NCI-H1694 (cell line): ENCODE data around the gene CNNM4.
"Not testable (repeated sequence)": the region's sequence is repeated elsewhere in the genome, so short reads cannot be mapped to it uniquely, and the experiment has no call there.

Experiments
- DNase-seq: peaks from one replicate; lab custom pipeline; 2025; lab: John Stamatoyannopoulos, UW

The CNNM4 gene

DNA sequence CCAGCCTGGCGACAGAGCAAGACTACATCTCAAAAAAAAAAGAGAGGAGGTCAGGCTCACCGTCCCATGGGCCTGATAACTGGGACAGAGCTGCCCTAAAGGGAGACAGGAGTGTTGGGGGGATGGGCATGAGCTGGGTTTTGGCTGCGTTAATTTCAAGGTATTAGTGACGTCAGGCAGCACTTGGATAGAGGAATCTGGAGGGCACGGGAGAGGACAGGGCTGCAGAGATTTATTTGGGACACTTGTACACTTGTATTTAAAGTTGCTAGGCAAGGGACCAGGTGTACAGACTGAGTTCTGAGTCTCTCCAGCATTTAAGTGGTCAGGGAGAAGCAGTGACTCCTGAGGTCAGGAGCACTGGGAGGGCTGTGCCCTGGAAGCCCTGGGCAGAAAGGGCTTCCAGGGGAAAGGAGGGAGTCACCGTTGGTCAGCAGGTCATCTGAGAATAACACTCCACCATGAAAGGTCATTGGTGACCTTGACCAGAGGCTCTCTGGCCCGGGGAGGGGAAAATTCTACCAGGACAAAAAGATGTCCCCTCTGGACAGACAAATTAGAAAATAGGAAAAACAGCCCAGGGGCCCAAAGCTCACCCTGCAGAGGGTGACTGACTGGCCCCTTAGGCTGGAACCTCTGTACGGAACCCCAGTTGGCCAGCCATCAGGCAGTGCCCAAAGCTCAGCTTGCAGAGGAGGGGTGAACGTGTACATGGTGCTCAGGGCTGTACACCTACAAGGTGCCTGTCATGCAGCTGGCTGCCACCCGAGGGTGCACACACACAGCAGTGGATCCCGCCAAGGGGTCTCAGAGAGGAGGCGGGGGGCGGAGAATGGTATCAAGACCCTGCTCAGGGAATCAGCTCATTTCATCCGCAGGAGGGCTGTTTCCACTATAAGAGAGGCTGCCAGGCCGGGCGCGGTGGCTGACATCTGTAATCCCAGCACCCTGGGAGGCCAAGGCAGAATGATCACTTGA, 32.4 kb downstream of the CNNM4 start:
- DNase-seq = no peak

DNA sequence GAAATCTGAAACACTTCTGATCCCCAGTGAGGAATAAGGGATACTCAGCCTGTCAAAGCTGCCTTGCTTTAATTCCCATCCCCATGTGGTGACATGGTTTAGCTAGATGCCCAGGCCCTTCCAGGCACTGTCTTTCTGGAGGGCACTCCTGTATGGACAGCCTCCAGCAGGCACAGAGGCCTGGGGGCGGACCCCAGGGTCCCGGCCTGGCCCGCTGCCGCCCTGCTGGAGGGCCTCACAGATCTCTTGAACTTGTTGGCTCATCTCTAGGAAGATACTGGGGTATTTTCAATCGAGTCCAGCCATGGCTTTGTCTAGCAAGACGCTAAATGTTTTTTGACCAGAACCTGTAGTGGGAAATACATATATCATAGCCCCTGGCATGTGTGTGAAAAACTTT, 34.4 kb downstream of the CNNM4 start:
- no peak for DNase-seq

DNA sequence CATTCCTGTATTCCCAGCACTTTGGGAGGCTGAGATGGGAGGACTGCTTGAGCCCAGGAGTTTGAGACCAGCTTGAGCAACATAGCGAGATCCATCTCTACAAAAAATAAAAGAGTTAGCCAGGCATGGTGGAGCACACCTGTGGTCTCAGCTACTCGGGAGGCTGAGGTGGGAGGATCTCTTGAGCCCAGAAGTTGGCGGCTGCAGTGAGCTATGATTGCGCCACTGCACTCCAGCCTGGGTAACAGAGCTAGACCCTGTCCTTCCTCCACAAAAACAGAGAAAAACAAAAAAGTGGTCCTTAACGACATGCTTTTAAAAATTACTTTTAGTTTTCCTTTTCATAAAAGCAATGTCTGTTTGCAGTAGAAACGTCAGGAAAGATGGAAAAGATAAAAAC, 35.8 kb downstream of the CNNM4 start:
- DNase-seq = not testable (repeated sequence)

DNA sequence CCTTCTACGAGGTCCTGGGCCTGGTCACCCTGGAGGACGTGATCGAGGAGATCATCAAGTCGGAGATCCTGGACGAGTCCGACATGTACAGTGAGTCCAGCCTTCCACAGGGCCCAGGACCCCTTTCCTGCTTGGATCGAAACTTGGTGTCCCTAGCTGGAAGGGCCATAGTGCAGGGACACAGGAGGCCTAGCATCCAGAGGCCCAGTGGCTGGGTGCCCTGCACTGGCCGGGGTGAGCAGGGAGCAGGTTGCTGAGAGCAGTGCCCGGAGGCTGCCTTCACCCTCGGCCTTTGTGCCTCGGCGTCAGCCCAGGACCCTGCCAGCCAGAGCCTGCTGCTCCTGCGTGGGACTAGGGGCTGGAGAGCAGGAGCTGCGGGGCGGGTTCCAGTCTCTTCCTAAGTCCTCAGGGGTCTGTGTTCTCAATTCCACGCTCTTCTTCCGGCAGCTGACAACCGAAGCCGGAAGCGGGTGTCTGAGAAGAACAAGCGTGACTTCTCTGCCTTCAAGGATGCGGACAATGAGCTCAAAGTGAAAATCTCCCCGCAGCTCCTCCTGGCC, 36.4 kb downstream of the CNNM4 start:
- DNase-seq = no peak

DNA sequence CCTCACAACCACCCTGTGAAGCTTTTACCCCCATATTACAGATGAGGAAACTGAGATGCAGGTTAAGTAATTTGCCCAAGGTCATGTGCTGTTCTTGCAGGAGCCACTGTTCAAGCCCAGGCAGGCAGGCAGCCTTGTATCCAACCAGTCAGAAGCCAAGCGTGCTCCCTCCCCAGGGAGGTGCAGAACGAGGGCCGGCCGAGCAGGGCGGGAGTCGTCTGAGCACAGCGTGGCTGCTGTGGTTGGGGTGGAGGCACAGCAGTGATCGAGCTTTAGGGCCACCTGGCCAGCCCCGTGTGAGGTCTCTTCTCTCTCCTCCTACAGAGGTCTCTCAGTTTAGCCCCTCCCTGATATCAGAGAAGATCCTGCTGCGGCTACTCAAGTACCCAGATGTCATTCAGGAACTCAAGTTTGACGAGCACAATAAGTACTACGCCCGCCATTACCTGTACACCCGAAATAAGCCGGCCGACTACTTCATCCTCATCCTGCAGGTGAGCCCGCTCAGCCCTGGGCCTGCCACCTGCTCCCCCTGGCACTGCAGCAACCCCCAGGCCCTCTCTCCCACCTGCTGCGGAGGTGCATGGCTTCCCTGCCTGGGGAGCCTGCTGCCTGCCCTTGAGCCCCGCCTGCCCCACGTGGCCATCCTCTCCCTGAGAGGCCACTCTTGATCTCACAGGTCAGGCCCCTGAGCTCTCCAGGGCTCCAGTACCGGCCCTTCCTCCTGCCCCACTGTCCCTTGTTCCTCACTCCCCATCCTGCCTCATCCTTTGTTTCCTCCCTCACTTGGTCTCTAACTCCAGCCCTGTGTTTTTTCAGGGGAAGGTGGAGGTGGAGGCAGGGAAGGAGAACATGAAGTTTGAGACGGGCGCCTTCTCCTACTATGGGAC, 38.3 kb downstream of the CNNM4 start:
- DNase-seq = no peak

DNA sequence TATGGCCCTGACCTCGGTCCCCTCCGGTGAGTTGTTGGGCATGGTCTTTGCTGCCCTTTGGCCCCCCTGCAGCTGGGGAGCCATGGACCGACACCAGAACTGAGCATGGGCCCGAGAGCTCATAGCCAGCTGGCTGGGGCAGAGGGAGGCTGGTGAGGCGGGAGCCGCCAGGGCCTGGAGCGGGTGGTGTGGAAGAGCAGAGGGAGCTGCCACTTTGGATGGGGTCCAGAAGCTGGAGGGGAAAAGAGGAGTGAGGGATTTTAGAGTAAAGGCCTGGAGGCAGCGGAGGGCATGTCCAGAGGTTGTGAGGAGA, 38.9 kb downstream of the CNNM4 start:
- DNase-seq = no peak

DNA sequence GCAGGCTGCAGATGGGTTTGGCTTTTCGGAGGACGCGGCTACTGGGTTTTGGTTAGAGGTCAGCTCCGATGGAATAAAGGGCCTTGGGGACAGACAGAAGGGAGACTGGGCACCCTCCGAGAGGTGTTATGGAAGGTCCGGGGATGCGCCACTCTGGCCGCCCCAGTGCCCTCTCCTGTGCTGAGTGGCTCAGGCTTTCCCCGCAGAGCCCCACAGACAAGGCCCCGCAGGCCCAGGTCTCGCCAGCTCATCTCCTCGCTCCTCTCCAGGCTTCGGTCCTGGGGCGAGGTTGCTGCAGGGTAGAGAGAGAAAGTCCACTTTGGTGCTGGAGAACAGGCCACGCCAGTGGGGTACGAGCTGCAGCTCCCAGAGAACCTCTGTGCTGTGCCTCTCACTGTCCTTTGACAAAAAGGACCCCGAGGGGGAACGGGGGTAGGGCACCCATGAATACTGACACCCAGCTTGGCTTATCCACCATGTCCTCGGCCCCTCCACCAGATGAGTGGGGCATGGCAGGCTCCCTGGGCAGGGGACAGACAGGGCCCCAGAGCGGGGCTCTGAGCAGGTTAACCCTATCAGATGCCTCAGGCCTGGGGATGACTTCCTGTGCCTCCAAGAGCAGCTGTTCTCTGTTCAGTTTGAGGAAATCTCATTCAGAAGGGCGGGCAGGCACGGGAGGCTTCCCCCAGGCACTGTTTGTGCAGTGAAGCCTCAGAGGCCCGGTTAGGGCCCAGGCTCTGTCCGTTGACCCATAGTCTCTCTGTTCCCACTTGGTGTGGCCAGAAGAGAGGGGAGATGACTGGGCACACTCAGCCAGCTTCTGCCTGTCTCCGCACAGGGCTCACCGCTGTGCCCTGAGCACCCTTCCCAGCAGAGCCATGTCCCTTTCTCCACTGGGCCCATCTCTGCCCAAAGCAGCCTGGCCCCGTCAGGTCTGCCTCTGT, 39.6 kb downstream of the CNNM4 start:
- DNase-seq = no peak

DNA sequence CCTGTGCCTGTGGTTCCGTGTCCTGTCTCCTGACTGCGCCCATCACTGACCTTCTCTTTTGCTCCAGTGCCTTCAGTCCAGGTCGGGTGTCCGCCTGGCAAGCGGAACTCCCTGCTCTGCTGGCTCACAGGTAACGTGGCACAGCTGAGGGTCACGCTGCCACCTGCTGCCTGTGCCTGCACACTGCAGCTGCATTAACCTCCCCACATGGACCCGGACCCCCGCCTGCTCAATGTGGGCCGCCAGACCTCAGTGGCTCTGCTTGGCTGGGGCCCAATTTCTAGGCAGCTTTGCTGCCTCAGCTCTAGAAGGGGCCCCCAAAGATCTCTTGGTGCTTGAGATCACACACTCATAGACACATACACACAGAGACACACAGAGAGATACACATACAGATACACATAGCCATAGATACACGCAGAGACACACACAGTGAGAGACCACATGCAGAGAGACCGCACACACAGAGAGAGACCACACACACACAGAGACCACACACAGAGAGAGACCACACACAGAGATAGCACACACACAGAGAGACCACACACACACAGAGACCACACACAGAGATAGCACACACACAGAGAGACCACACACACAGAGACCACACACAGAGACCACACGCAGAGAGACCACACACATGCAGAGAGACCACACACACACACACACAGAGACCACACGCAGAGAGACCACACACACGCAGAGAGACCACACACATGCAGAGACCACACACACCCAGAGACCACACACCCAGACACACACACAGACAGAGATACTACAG, 40.5 kb downstream of the CNNM4 start:
- DNase-seq = peak; percentile 40

DNA sequence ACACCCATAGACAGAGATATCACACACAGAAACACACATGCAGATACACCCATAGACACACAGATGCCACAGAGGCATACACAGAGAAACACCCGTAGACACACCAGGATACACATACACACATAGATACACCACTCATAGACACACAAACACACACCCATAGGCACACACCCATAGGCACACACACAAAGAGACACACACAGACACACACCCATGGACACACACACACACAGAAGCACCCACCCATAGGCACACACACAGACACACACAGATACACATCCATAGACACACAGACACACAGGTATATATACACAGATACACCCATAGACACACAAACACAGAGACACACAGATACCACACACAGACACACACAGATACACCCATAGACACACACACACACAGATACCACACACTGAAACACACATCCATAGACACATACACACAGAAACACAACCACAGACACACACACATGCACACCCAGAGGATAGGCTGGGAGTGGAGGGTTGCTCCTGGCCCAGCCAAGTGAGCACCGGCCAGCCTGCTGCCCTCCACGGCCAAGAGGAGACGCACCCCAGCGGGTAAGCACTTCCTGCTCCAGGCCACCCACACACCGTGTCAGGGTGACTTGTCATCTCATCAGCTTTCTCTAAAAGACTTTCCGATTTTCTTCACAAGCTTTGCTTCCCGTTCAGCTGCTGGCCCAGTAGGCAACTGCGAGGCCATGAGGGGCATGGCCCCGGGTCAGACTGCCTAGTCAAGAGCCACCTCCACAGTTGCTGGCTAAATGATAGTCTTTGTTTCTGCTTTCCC, 41.3 kb downstream of the CNNM4 start:
- DNase-seq = no peak

DNA sequence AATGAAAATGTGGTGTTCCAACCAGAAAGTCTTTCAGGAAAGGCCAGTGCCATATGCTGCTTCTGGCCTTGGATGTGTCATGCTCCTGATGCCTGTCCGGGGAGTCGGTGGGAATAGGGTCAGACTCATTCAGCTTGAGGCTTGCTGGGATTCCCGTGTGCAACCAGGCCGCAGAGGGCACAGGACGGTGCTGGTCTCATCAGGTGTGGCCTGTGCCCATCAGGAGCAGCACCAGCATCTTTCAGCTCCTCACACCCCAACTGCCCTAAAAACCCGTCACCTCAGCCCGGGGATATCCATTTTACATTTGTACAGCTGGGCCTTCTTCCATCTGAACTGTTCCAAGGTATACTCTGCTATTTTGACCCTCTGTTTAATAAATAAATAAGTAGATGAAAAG, 42.0 kb downstream of the CNNM4 start:
- DNase-seq = no peak

DNA sequence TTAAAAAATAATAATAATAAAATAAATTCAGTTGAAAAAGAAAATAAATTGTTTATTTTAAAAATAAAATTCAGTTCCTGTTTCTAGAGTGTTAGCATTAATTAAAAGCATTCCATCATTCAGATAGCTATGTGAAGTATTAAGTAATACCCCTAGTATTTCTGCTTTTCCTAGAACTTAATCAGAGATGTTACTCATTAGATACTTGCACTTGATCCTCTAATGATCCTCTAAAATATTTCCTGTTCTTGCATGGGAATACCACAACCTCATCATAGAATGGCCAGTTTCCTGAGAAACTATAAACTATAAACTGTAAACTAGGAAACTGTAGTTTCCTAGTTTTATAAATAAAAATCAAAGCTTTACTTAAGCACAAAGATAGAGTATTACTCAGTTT, 44.3 kb downstream of the CNNM4 start:
- no peak for DNase-seq

DNA sequence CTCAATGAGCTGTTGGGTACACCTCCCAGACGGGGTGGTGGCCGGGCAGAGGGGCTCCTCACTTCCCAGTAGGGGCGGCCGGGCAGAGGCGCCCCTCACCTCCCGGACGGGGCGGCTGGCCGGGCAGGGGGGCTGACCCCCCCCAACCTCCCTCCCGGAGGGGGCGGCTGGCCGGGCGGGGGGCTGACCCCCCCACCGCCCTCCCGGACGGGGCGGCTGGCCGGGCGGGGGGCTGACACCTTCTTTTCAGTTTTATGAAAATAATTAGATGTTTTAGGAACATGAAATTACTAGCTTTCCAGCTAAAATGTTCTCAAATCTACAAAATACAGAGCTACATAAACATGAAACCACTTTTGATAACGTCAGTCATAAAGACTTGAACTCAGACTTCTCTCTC, 45.2 kb downstream of the CNNM4 start:
- DNase-seq = not testable (repeated sequence)

DNA sequence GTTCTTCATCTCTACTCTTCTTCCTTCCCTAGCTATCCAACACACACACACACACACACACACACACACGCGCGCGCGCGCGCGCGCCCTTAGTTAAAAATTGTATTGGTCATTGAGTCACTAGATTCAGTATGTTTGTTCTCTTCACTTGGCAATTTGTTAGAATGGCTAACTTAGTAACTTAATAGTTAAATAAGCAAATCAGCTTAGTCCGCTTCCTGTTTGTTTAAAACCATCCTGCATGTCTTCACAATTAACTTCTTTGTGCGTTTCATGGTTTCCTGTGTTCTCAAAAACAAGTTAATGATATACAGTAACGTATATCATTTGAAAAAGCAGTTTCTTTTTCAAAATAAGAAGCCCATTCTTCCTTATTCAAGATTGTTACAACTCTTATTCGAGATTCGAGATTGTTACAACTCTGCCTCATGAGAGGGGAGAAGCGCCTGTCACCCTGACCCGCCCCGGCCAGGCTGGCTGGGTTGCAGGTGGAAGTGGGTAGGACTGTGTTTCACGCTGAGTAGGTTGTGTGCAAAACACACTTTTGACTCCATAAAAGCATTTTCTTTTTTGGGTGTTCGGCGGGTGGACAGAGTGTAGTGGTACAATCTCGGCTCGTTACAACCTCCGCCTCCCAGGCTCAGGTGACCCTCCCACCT, 45.9 kb downstream of the CNNM4 start:
- no peak for DNase-seq

DNA sequence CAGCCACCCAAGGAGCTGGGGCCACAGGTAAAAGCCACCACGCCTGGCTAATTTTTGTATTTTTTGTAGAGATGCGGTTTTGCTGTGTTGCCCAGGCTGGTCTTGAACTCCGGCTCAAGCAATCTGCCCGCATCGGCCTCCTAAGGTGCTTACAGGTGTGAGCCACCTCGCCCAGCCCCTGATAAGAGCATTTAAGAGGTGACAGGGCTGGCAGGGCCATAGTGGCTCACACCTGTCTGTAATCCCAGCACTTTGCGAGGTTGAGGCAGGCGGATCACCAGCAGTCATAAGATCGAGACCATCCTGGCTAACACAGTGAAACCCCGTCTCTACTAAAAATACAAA, 46.4 kb downstream of the CNNM4 start:
- DNase-seq = no peak

DNA sequence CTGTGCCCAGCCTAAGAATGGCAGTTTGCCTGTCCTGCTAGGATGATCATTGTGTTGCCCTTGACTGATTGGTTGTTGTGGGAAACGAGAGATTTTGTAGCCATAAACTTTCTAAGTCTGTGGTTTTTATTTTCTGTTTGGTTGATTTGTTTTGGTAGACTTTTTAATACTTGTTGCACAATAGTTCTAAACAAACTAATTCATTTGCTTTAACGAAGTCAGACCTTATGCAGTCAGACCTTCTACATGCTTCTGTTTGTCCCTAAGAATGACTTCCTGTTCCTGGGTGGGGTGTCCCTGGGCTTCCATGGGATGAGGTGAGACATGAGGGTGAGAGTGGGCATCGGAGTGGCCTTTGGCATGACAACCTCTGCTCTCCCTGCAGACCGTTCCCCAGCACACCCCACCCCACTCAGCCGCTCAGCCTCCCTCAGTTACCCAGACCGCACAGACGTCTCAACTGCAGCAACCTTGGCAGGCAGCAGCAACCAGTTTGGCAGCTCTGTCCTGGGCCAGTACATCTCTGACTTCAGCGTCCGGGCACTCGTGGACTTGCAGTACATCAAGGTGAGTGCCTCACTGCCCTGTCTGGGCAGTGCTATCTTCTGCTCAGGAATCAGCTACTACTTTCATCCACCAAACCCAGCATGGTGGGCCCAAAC, 47.6 kb downstream of the CNNM4 start:
- no peak for DNase-seq

DNA sequence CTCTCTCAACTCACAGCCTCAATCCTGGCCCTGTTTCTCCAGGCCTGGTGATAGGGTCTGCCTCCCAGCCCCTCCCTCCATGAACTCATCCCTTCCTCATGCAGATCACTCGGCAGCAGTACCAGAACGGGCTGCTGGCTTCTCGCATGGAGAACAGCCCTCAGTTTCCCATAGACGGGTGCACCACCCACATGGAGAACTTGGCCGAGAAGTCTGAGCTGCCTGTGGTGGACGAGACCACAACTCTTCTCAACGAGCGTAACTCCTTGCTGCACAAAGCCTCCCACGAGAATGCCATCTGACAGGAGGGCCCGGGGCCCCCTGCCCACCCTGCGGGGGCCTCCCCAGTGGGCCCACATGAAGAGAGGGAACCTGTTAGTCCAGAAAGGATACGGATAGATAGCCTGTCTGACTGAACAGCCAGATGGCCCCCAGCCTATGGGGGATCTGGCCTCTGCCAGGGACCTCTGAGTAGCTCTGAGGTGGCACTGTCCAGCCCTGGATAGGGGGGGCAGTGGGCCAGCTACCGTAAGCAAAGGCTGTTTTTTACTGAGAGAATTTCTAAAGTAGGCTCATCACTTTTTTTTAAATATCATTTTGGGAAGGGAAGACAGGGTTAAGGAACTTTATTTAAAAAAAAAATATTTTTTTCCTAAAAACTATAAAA, 48.6 kb downstream of the CNNM4 start:
- no peak for DNase-seq

DNA sequence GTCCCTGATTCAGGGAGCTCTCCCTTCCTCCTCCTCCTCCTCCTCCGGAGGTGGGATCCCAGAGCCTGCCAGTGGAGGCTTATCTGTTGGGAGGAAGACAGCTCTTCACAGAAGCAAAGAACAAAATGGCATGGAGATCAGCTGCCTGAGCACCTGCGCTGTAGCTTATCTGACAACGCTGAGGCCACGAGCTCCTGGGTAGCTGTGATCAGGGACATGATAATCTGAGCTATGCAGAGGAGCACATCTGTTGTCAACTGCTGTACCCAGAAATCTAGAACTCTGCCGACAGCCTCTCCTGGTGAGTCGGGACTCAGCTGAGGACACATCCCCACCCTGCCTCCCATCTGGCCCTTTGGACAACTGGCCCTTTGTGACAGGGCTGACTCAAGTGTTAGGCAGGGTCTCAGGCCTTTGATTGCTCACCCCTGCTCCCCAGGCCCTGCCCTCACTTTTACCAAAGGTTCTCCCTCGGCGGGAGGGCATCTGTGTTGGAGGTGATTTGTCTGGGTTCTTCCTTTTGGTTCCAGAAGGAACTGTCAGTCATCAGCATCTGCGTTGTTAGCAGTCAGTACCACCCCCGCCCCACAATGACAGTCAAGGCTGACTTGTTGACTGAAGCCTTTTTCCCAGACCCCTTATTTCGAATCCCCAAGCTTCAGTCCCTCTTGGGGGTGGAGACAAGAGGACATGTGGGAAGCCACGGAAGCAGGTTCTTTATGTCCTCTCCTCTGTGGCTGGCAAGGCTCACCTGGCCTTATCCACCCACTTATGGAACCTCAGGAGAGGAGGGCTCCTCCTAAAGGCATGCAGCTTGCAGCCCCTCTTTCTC, 49.5 kb downstream of the CNNM4 start:
- DNase-seq = no peak

DNA sequence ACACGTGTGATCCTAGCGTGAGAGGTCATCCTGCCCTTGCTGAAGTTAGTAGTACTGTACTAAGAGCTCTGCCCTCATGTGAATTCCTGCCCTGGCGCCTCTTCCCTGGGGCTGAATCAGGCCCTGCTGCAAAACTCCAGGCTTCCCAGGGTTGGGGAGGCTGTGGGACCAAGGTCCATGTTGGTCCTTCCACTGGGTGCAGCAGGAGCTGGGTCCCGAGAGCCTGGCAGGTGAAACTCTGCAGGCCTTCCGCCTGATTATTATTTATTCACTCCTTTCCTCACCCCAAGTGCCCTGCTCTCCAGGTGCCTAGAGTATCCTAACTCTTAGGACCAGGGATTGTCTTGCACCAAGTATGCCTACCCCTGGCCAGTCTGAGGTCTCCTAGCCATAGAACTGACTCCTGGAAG, 50.1 kb downstream of the CNNM4 start:
- no peak for DNase-seq
